GM19238 (cell line): ENCODE results near the gene DNAH11.
"Not testable (repeated sequence)": the region's sequence is repeated elsewhere in the genome, so short reads cannot be mapped to it uniquely, and the experiment has no call there.

ENCODE experiments used
- DNase-seq: peaks from one replicate; pipeline ENCODE4 v3.0.0; 2011; ENCODE audit warnings: low spot score; ENCODE audit not compliant: insufficient read length

The DNAH11 gene

DNA sequence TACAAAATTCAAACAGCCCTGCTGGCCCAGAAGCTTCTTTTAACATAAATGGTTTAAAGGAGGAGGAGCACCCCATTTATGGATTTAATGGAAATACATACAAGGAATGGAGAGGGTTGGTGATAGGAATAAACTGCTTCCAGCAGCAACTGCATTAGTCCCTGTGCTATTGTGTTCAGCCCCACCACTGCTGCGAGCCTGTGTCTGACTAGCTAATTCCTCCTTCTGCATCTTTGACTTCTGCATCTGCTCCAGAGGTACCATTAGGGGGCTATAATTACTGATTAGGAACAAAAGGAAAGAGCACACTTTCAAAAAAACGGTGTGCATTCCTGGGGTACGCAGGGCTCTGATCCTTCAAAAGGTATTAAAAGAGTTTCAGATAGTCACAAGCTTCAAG, 378.1 kb downstream of the DNAH11 start:
- no peak for DNase-seq

DNA sequence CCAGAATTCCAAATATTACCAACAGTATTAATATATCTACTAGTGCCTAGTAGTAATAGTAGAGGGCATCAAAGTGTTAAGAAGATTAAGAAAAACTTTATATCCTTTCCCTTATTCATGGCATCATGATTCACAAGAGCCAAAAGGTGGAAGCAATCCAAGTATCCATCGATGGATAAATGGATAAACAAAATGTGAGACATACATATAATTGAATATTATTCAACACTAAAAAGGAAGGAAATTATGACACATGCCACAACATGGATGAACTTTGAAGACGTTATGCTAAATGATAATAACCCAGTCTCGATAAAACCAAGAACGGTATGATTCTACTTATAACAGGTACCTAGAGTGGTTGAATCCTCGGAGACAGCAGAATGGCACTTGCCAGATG, 379.8 kb downstream of the DNAH11 start:
- no peak for DNase-seq

DNA sequence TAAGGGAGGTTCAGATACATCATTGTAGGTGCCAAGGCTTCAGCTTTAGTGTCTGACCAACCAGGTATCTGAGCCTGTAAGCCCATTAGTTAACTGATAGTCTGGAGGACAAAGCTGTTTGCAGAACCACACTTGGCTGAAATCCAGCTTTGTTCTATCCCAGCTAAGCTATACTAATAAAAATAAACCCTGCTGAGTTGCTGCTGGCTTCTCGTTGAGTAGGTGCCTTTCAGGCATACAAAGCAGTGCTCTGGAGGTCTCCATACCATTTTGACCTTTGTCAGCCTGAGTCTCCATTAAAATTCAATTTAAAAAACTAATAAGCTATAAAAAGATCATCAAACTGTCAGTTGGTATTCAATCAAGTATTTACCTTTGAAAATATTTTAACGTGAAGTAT, 380.8 kb downstream of the DNAH11 start:
- DNase-seq: no peak

DNA sequence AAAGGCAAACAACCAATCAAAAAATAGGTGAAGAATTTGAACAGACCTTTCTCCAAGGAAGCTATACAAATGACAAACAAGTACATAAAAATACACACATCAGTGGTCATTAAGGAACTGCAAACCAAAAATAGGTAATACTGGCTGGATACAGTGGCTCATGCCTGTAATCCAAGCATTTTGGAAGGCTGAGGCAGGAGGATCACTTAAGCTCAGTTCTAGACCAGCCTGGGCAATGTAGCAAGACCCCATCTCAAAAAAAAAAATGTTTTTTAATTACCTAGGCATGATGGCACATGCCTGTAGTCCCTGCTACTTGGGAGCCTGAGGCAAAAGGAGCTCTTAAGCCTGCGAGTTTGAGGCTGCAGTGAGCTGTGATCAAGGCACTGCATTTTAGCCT, 383.6 kb downstream of the DNAH11 start:
- DNase-seq: no peak

DNA sequence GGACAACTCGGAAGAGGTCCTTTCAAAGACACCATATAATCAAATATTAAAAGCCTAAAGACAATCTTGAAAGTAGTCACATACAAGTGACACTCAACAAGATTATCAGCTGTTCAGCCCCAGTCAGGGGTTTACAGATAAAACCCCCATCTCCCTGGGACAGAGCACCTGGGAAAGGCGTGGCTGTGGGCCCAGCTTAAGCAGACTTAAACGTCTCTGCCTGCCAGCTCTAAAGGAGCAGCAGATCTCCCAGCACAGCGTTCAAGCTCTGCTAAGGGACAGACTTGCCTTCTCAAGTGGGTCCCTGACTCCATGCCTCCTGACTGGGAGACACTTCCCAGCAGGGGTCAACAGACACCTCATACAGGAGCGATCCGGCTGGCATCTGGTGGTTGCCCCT, 384.9 kb downstream of the DNAH11 start:
- DNase-seq: no peak

DNA sequence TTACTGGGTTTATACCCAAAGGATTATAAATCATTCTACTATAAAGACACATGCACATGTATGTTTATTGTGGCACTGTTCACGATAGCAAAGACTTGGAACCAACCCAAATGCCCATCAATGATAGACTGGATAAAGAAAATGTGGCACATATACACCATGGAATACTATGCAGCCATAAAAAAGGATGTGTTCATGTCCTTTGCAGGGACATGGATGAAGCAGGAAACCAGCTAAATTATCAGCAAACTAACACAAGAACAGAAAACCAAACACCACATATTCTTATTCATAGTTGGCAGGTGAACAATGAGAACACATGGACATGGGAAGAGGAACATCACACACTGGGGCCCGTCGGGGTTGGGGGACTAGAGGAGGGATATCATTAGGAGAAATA, 390.5 kb downstream of the DNAH11 start:
- not testable (repeated sequence) for DNase-seq

DNA sequence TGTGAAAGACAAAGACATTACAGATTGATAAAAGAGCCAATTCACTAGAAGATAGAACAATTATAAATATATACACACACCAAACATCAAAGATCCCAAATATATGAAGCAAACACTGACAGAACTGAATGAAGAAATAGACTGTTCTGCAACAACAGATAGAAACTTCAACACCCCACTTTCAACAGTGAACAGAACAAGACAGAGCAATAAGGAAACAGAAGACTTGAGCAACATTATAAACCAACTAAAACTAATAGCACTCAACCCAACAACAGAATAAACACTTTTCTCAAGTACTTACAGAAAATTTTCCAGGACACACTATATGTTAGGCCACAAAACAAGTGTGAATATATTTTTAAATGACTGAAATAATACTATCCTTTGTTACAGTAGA, 392.0 kb downstream of the DNAH11 start:
- no peak for DNase-seq

DNA sequence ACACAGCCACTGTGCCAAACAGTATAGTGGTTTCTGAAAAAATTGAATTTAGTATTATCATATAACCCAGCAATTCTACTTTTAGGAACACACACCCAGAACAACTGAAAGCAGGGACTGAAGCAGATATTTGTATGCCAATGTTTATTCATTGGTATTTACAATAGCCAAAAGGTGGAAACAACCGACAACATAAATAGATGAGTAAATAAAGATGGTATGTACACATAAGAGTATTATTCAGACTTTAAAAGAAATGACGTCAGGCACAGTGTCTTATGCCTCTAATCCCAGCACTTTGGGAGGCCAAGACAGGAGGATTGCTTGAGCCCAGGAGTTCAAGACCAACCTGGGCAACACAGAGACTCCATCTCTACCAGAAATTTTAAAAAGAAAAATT, 395.6 kb downstream of the DNAH11 start:
- no peak for DNase-seq

DNA sequence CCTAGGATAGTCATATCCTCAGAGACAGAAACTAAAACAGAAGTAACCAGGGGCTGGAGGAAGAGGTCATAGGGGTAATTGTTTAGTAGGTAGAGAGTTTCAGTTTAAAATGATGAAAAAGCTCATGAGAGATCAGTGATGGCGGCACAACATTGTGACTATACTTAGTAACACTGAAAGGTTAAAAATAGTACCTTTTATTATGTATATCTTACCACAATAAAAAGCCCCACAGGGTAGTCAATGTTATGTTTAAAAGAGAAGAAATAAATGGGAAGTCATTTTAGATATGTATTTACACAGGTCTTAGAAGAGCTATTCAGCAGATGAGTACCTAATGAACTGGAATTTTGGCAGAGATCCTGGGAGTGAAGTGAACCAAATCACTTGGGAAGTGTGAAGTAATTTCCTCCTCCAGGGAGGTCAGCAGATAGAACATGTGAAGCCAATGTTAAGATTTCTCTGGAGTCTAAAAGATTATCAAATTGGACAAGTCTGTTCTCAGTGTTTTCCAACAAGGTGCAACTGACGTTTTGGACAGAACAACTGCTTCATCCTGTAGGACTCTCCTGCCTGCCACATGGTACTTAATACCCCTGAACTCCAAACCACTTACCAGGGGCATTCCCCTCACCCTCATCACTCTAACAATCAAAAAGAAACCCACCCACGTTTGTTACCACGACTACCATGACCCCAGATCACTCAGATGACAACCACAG, 396.5 kb downstream of the DNAH11 start:
- DNase-seq: no peak

DNA sequence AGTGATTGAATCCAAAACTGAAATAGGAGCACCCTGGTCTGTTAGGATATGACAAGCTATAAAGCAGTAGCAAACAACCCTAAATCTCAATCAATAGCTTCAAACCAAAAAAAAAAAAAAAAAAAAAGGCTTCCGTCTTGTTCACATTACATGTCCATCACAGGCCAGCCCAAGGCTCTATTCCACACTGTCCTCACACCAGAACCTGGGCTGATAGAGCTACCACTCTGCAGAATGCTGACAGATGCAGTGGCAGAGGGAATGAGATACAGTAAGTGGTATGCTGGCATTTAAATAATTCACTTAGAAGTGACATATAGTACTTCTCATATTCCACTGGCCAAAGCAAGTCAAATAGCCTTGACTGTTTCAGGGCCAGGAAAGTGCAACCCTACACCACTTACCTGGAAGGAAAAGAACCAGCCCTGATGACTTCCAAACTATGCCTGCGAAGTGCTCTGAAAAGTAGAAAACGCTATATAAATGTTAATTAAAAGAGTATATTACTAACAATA, 397.1 kb downstream of the DNAH11 start:
- DNase-seq: no peak

DNA sequence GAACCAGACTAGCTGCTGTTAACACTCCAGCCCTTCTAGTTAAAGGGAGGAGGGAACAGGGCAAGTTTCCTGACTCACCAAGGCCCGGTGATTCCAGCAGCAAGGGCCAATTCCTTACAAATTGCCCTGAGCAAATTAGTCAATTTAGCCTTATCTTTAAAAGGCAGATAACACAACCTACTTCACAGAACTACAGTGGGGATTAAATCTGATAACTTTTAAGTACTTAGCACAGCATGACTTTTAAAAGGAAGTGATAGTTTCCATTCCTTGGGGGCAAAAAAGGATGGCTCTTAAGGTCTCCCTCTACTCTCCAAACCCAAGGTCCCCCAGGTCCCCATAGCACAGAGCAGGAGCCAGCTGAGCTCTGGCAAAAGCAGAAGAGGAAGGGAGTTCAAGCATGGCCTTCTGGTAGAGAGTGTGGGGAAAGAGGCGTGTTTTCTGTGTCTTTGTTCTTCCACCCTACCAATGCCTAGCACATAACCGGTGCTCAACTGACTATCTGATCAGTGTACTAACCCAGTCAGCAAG, 398.8 kb downstream of the DNAH11 start:
- no peak for DNase-seq

DNA sequence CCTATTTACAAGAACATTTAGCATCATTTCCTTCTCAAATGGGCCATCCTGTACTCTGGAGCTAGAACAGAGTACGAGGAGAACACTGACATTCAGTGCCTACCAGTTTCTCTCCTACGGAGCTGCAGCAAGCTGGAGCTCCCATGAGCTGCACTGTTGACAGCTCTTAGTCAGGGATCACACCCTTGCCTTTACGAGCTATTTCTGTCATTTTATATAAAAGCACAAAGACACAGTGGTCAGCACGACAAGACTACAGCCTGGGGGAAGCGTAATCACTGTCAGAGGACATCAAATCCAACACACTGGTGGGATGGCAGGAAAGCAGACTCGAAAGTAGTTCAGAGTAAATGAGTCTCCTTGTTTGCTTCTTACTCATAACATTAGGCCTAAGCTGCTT, 400.1 kb downstream of the DNAH11 start:
- no peak for DNase-seq

DNA sequence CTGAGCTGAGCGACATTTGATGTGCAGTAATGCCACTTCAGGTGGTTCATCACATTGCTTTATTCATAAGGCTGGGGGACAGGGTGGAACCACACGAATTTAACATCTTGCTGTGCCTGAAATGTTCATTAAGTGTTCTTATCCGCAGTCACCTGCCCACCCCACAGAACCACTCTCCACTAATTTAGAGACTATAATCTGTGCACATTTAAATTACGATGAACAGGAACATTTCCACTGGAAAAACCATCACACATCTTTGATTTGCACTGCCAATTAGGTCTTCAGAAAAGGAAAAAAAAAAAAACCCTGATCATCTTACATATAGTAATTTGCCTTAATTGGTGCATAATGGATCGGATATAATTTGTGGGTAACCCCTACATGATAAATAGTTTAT, 400.6 kb downstream of the DNAH11 start:
- no peak for DNase-seq

DNA sequence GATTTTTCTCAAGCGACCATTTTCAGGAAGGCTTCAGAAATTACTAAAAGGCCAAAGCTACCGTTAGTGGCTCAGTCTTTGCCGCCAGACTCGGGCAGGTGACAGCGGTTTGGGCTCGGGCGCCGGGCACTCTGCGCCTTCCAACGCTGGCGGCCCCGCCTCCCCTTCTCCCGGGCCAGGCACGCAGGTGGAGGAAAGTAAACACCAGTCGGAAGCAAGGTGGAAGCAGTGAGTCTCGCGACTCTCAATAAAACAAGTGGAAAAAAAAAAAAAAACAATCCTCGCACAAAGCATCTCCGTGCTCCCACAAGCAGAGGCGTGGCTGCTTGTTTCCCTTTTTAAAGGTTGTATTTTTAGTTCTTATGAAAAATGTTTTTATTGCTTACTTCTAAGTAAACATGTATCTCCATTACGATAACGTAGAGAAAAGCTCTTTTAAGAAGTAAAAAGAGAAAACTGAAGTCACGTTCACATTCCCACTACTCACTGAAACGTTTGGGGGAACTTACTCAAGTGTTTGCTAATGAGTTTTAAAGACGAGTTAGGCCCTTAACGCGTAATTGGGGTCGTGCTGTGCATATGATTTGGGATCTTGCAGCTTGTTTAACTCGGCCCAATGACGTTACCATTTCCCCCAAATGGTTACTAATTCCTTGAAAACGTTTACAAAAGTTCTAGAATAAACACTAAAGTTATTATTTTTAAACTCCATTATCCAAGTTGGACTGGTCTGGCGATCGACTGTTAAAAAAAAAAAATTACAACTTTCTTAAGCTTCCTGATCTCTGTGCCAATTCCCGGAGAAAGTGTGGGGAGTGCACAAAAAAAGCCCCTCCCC, 402.0 kb downstream of the DNAH11 start:
- DNase-seq: no peak

DNA sequence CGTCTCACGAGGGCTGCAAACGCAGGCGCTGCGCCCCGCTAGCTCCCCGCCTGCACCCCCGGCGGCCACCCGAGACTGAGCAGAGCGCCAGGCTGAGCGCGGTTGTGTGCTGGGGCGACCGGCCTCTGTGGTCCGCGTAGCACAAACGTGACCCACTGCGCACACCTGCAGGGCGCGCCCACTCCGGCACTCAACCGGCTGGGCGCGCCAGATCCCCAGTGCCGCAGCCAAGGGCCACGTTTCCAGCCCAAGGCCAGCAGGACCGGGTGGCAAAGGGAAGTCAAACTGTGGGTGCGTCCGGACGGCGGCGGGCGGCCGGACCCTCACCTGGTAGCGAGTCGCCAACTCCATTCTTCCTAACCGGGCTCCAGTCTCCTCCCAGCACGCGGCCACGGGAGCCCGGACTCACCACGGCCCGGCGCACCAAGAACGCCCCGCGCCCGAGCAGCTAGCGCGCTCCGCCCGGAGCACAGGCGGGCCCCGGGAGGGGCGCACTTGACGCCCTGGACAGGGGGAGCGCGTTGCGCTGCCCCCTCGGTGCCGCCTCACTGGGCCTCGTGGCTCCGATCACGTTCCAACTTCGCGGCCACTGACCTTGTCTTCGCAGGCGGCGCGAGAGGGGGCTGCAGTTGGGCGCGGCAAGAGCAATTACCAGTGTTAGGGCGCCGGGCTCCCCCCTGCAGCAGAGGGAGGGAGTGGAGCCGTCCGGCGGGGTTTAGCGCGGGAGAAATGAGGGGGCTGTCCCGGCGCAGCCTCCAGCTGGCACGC, 402.8 kb downstream of the DNAH11 start, which contains the start of gene CDCA7L:
Gene CDCA7L, minus strand, starts transcription at position 446 of the 768 bp plus-strand sequence. Its CDS starts 95 bp downstream, at position 351.
- peak; percentile 65 for DNase-seq

DNA sequence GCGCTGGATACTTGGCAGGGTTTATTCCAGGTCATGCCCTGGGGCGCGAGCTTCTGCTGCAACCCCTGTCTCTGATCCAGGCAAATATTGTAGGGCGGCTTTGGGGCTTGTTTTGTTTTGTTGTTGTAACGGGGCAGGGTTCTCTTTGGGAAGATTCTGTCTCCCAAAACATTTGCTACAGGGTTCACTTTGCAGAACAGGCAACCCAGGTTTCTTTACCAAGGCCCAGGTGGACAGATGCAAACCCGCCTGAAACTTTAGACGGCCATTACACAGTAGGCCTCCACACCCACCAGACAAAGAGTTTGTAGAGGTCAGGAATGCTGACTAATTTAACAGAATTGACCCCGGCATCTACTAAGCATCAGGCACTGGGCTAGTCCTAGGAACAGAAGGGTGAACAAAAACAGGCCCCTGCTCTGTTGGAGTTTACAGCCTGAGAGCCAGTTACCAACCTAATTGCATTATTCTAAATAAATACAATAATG, 403.4 kb downstream of the DNAH11 start:
- no peak for DNase-seq

DNA sequence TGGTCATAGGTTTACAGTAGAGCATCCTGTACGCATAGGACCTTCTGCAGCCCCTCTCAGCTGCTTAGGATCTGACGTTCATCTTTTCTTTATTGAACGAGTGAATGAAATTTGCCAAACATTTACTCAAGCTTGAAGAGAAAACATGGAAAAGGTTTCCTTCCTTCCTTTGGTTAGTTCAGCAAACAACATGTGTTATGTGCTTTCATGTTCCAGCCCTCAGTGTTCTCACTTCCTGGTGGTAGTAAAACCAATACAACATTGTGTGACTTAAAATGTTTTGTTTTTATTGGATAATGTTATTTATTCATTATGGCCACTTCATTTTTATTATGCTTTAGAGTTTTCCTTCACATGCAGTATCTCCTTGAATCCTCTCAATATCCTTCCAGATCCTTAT, 404.2 kb downstream of the DNAH11 start:
- DNase-seq: no peak

DNA sequence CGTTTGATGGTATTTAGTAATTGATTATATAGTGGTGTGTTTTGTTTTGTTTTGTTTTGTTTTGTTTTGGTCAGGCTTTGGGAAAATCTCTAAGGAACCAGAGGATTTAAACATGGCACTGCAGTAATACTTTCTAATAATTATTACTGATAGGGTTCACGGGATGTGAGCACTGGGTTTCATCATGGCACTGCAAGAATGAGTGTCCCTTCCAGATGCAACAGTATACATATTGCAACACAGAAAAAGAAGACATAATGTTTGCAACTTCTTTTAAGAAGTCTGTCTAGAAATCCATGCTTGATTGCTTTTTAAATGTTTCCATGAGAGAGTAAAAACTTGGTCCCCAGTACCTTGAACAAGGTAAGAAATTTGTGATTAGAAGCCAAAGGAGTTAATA, 405.1 kb downstream of the DNAH11 start:
- DNase-seq: no peak

DNA sequence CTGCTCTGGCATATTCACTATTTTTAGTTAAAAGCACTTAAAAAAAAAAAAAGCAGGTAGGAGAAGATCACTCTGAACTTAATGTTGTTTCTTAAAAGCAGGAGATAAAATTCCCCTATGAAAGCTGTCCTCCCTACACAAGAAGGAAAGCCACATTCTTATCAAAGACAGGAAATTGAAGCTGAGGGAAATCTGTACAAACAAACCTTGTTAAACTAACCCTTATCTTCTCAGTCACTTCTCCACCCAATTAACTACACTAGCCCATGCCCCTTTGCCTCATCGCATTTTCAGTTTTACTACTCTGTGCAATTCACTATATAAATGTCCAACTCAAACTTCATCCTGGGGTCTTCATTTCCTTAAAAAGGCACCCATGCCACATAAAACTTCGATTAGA, 405.5 kb downstream of the DNAH11 start:
- DNase-seq: no peak

DNA sequence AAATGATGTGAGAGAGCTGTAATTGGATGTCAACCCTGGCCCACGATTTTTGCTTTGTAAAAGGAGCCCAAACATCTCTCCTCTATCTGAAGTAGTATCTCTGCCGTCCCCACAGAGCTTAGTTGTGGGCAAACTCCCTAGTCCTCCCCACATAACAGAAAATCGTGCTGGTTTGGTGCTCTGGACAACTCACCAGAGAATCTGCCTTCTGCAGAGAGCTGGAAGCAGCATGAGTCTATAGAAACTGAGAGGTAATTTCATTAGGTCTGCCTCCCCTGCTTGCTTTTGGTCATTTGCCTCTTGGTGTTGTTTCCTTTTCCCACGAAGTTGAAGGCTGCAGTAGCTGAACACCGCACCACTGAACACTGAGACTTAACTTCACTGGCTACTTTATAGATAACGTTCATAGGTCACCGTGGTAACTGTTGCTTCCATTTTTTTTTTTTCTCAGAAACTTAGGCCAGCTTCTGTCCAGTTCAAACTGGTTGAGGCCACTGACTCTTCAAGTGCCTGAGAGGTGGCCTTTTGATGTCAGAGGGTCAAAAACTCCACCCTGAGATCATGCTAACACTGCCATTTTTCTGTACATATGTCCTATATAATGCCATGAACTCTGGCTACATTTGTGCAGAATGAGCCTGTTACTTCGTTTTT, 406.2 kb downstream of the DNAH11 start:
- no peak for DNase-seq
